ENCODE measurements around the gene RUFY1. TPM values are rescaled to one million over a fixed set of nuclear protein-coding genes. Genes with fewer than 3 reads are reported as not detected.

RUFY1 gene
- total and polyA plus RNA-seq, 2 experiments from 2014 or later, result 25.1 to 33.6 TPM

DNA sequence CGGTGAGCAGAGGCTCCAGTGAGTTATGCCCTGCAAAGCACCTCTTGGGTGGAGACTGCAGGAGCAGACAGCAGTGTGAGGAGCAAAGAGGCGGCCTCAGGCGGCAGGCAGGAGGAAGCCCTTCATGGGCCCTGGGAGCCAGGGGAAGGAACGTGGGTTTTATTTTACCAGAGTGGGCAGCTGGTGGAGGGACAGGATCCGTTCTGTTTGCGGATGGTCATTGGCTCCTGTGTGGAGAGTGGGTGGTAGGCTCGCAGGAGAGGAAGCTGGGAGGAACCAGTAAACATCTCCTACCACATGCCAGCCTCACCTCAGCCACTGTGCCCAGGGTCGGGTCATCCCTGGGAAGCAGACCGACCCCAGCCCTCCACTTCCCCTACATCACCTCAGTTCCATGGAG is 48.7 kb downstream of the RUFY1 start:
- no peak for DNase-seq (ENCODE audit: low read depth in 1 of 2, low spot score in 1 of 2)

DNA sequence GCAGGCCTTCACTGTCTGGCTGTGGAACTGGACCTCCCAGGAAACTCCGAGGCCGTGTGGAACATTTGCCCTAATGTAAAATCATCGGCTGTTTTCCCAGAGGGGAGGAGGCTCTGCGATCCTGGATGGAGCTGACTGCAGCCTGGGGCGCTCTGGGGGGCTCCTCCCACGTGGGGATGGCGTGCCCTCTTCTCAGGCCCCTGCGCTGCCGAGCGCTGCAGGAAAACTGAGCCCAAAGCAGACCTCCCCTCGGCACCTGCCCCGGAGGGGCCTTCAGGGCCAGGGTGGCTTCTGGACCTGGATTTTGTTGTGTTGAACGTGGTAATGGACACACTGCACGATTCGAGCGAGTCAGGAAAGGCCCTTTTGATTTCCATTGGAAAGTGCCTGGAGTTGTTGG is 49.2 kb downstream of the RUFY1 start:
- Histone ChIP-seq H3K4me3 (no peak overlapping the region), H3K36me3 (peaks cover 40% of the 10 kb centered on the region), H3K27me3 (no peaks in the 10 kb centered on the region), H3K9me3 (ENCODE audit: low read depth) (no peaks in the 10 kb centered on the region), H3K27ac (no peak overlapping the region), H3K4me1 (ENCODE audit: low read depth) (no peaks in the 10 kb centered on the region)
- TF ChIP-seq, protein P1, sequence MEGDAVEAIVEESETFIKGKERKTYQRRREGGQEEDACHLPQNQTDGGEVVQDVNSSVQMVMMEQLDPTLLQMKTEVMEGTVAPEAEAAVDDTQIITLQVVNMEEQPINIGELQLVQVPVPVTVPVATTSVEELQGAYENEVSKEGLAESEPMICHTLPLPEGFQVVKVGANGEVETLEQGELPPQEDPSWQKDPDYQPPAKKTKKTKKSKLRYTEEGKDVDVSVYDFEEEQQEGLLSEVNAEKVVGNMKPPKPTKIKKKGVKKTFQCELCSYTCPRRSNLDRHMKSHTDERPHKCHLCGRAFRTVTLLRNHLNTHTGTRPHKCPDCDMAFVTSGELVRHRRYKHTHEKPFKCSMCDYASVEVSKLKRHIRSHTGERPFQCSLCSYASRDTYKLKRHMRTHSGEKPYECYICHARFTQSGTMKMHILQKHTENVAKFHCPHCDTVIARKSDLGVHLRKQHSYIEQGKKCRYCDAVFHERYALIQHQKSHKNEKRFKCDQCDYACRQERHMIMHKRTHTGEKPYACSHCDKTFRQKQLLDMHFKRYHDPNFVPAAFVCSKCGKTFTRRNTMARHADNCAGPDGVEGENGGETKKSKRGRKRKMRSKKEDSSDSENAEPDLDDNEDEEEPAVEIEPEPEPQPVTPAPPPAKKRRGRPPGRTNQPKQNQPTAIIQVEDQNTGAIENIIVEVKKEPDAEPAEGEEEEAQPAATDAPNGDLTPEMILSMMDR (IDR thresholded peaks at IDR 0.05; ENCODE audit: low read depth, low read length), result no peak
- DNase-seq (ENCODE audit: low read depth in 1 of 2, low spot score in 1 of 2), result no peak

More for the DNA sequence above, 48.7 kb downstream of the RUFY1 start:
- Histone ChIP-seq H3K9me3 (ENCODE audit: low read depth) (no peaks in the 10 kb centered on the region), H3K4me1 (ENCODE audit: low read depth) (no peaks in the 10 kb centered on the region), H3K36me3 (peaks cover 37% of the 10 kb centered on the region), H3K4me3 (no peak overlapping the region), H3K27me3 (no peaks in the 10 kb centered on the region), H3K27ac (no peak overlapping the region)
- TF ChIP-seq, protein P1 (IDR thresholded peaks at IDR 0.05; ENCODE audit: low read depth, low read length), result no peak

DNA sequence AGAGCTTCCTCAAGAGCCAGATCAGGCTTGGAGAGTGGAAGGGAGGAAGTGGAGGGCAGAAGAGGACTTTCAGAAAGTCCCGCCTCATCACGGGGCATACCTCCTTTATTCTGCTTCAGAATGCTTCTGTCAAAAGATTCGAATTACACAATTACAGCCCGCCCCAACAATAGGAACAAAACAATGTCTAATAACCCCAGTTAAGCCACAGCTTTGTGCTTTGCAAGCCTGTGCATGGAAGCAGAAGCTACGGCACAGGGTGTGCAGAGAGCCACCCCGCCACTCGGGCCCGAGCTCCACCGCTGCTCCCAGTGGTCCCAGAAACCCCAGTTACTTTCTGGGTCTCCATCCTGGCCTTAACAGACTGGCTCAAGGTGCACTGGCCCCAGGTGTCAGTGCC is 49.6 kb downstream of the RUFY1 start:
- H3K27me3 ChIP-seq, result no peaks in the 10 kb centered on the region
- DNase-seq (ENCODE audit: low read depth in 1 of 2, low spot score in 1 of 2), result no peak
- no peaks in the 10 kb centered on the region for H3K9me3 ChIP-seq (ENCODE audit: low read depth)
- TF ChIP-seq, protein P1 (IDR thresholded peaks at IDR 0.05; ENCODE audit: low read depth, low read length), result no peak
- no peak overlapping the region for H3K27ac ChIP-seq
- H3K4me1 ChIP-seq (ENCODE audit: low read depth), result no peaks in the 10 kb centered on the region
- H3K4me3 ChIP-seq, result no peak overlapping the region
- H3K36me3 ChIP-seq, result peaks cover 40% of the 10 kb centered on the region

DNA sequence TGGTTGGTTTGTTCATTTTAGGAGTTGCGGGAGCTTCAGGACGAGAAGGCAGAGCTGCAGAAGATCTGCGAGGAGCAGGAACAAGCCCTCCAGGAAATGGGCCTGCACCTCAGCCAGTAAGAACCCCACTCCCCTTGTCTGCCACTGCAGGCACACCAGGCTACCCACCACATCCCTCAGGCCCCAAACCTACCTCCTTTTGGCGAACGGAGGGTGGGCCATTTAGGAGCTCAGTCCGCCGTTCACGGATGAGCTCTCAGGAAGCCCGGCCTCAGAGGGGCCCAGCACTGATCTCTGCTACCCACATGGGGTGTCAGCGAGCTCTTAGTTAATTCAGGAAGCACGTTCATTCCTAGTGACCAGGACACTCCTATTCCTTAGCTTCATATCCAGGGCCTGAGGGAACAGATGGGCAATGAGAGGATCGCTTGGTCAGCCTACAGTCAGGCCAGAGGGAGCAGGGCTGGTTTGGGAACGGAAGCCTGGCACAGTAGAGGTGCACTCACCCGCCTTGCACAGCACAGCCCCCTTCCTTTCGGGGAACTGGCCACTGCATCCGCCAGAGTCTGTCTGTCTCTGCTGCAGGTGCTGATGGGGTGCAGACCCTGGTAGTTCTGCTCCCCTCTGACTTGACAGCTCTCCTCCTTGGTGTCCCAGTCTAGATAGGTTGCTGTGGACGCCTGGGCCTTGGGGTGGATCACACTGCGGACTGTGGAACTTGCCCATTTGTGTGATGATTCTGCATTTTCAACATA is 51.7 kb downstream of the RUFY1 start:
- TF ChIP-seq, protein P1 (IDR thresholded peaks at IDR 0.05; ENCODE audit: low read depth, low read length), result no peak
- peaks cover 27% of the 10 kb centered on the region for H3K36me3 ChIP-seq
- no peak for DNase-seq (ENCODE audit: low read depth in 1 of 2, low spot score in 1 of 2)

DNA sequence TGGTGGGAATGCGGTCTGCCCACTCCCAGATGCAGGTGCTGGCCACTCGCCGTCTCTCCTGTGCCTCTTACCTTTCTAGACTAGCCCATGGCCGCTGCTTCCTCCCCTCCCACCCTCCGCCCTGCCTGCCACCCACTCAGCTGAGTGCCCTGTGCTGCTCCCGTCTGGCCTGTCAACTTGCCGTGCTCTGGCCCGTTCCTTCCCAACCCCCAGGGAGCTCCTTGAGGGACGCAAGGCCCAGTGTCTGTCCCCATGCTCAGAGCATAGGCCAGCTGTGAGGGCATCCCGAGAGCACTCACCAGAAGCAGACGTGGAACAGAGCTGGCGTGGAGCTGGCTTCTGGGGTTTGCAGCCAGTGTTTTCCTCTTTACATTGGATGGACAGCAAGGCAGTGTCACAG is 53.0 kb downstream of the RUFY1 start:
- DNase-seq (ENCODE audit: low read depth in 1 of 2, low spot score in 1 of 2), result no peak
- peaks cover 27% of the 10 kb centered on the region for H3K36me3 ChIP-seq
- H3K9me3 ChIP-seq (ENCODE audit: low read depth), result no peaks in the 10 kb centered on the region
- H3K4me3 ChIP-seq, result no peak overlapping the region
- no peak overlapping the region for H3K27ac ChIP-seq
- H3K4me1 ChIP-seq (ENCODE audit: low read depth), result no peaks in the 10 kb centered on the region
- TF ChIP-seq, protein P1 (IDR thresholded peaks at IDR 0.05; ENCODE audit: low read depth, low read length), result no peak
- H3K27me3 ChIP-seq, result no peaks in the 10 kb centered on the region

More for the DNA sequence above, 51.7 kb downstream of the RUFY1 start:
- no peak overlapping the region for H3K4me3 ChIP-seq
- no peaks in the 10 kb centered on the region for H3K27me3 ChIP-seq
- H3K4me1 ChIP-seq (ENCODE audit: low read depth), result no peaks in the 10 kb centered on the region
- H3K27ac ChIP-seq, result no peak overlapping the region
- no peaks in the 10 kb centered on the region for H3K9me3 ChIP-seq (ENCODE audit: low read depth)

Measured in cardiac muscle cell (in vitro differentiated cells and primary cell).